SH-SY5Y (cell line): ENCODE measurements around the gene ETV3.

Source experiments
- GATA2 ChIP-seq: IDR thresholded peaks from 2 replicates; pipeline ENCODE4 v1.6.1; 2011; ENCODE audit warnings: mild to moderate bottlenecking, low read depth, low read length
- GATA3 ChIP-seq: IDR thresholded peaks from 2 replicates; pipeline ENCODE4 v1.6.1; 2011; ENCODE audit warnings: low read depth, mild to moderate bottlenecking, low read length, moderate library complexity

- TF ChIP-seq GATA2 (no peak), GATA3 (no peak)
Measured at GRCh38 chr1:157162345-157162744, 24.1 kb upstream of the ETV3 start.
